Mucosa of rectum (tissue), 2 donors: Measurements from ENCODE around the gene CDC73.
"Not testable (repeated sequence)": the region's sequence is repeated elsewhere in the genome, so short reads cannot be mapped to it uniquely, and the experiment has no call there.

Source experiments
- H3K27ac ChIP-seq, 2 donors: one replicate each; pipeline ENCODE4 v1.7.0; 2013; ENCODE audit warnings: inconsistent platforms in 2 of 2, low read depth in 2 of 2, low read length in 2 of 2
- H3K27me3 ChIP-seq, 2 donors: one replicate each; pipeline ENCODE4 v1.7.0; 2013; ENCODE audit warnings: low read length in 2 of 2; ENCODE audit not compliant: control insufficient read depth in 2 of 2, insufficient read depth in 2 of 2
- H3K36me3 ChIP-seq, 2 donors: one replicate each; pipeline ENCODE4 v1.7.0; 2013; ENCODE audit warnings: low read length in 2 of 2; ENCODE audit not compliant: control insufficient read depth in 2 of 2, insufficient read depth in 2 of 2
- H3K4me1 ChIP-seq, 2 donors: one replicate each; pipeline ENCODE4 v1.7.0; 2013; ENCODE audit warnings: low read length in 2 of 2, mild to moderate bottlenecking in 1 of 2; ENCODE audit not compliant: control insufficient read depth in 2 of 2, insufficient read depth in 2 of 2
- H3K4me3 ChIP-seq, 2 donors: one replicate each; pipeline ENCODE4 v1.7.0; 2013; ENCODE audit warnings: low read length in 2 of 2
- H3K9ac ChIP-seq, 2 donors: one replicate each; pipeline ENCODE4 v1.7.0; 2013; ENCODE audit warnings: low read length in 2 of 2, low read depth in 1 of 2, mild to moderate bottlenecking in 1 of 2
- H3K9me3 ChIP-seq, 2 donors: one replicate each; pipeline ENCODE4 v1.7.0; 2013; ENCODE audit warnings: low read length in 2 of 2; ENCODE audit not compliant: control insufficient read depth in 2 of 2
- donor health status: healthy.
- donor health status: Normal muscosa, but diverticular disease.

CDC73 gene

DNA sequence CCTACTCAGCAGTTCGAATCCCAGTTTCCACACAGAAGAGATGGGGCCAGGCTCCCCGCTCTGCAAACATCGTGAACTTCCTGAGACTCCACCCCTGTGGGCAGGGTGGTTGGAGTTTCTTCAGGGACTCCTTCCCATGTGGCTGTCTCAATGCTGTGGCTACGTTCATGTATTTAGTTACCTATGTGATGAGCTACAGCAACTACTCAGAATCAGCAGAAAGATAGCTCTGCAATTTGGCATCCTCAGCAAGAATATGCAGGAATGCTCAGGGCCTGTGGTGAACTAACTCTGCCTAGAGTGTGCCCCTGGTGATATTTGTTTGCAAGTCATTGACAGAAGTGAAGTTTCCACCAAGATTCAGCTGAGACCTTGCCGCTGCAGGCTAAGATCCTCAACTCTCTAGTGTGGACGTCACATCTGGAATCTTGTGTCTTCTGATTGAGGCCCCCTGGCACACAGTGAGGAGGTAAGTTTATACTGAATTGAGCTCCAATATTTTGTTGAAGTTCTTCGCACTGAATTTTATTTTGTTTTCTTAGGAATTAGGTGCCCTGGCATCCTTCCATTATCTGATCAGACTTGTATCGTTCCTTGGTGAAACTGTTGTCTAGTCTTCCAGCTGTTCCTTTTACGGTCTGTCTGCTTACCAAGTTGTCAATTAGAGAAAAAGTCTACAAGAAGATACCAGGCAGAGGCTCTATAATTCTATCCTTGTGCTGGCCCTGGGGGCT lies 8.4 kb upstream of the CDC73 start:
- H3K4me1 ChIP-seq, result no peaks in the 10 kb centered on the region
- no peak overlapping the region for H3K27ac ChIP-seq
- no peak overlapping the region for H3K4me3 ChIP-seq
- no peaks in the 10 kb centered on the region for H3K36me3 ChIP-seq
- H3K9me3 ChIP-seq, result no peaks in the 10 kb centered on the region
- H3K27me3 ChIP-seq, result no peaks in the 10 kb centered on the region
- H3K9ac ChIP-seq, result no peak overlapping the region

DNA sequence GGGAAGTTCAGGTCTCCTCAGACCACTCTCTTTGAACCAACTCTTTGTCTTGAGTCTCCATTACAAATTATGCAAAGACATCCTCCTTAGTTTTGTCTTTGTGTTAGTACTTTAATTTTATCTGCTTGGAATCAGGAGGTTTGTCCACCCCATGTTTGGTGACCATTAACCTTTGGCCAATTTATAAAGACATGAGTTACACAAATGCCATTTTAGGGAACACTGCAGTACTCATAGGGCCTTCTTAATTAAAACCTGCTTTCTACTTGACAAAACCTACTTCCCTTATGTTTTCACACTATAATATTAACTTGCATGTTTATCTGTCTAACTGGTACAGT lies 7.9 kb upstream of the CDC73 start:
- no peak overlapping the region for H3K4me3 ChIP-seq
- H3K36me3 ChIP-seq, result no peaks in the 10 kb centered on the region
- H3K27me3 ChIP-seq, result no peaks in the 10 kb centered on the region
- no peak overlapping the region for H3K27ac ChIP-seq
- H3K9ac ChIP-seq, result no peak overlapping the region
- H3K9me3 ChIP-seq, result no peaks in the 10 kb centered on the region
- no peaks in the 10 kb centered on the region for H3K4me1 ChIP-seq

- no peaks in the 10 kb centered on the region for H3K4me1 ChIP-seq
- no peak overlapping the region for H3K4me3 ChIP-seq
- H3K9ac ChIP-seq, result no peak overlapping the region
- H3K9me3 ChIP-seq, result no peaks in the 10 kb centered on the region
- H3K27ac ChIP-seq, result no peak overlapping the region
- H3K27me3 ChIP-seq, result no peaks in the 10 kb centered on the region
- no peaks in the 10 kb centered on the region for H3K36me3 ChIP-seq
These were observed 7.2 kb upstream of the CDC73 start for GRCh38 chr1:193114485-193115095.

DNA sequence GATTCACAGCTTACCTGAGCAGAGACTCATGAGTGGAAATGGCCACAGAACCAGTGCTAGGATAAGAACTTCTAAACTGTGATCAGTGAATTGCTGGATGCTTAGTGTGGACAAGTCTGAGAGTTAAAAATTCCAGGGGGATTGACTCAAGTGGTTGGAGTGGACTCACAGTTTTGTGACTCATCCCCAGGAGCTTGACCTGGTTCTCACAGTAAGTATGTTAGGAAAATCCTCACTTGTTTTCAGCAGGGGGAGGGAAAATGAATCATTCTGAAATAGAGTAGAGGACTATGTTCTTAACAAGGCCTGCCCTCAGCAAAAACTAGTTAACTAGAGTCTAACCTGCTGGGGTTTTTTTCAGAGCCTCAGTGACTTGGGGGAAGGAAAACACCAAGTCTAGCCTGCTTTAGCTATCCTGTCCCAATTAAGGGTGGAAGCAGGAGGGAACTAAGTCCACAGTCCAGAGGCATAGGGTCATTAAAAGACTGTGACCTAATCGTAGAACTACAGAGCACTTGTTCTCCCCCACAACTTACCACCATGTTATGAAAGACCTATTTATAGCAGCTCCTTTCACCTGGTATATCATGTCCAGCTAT lies 6.1 kb upstream of the CDC73 start:
- Histone ChIP-seq H3K27me3 (no peaks in the 10 kb centered on the region), H3K4me3 (no peak overlapping the region), H3K4me1 (no peaks in the 10 kb centered on the region), H3K27ac (no peak overlapping the region), H3K9ac (no peak overlapping the region), H3K36me3 (no peaks in the 10 kb centered on the region), H3K9me3 (no peaks in the 10 kb centered on the region)

DNA sequence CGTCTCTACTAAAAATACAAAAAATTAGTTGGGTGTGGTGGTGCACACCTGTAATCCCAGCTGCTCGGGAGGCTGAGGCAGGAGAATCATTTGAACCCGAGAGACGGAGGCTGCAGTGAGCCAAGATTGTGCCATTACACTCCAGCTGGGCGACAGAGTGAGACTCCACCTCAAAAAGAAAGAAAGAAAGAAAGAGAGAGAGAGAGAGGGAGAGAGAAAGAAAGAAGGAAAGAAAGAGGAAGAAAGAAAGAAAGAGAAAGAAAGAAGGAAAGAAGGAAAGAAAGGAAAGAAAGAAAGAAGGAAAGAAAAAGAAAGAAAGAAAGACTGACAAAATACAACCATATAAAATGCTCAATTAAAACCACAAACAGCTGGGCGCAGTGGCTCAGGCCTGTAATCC lies 4.7 kb upstream of the CDC73 start:
- not testable (repeated sequence) for H3K4me1 ChIP-seq, H3K9me3 ChIP-seq, H3K27ac ChIP-seq, H3K27me3 ChIP-seq, H3K4me3 ChIP-seq, H3K36me3 ChIP-seq, H3K9ac ChIP-seq

DNA sequence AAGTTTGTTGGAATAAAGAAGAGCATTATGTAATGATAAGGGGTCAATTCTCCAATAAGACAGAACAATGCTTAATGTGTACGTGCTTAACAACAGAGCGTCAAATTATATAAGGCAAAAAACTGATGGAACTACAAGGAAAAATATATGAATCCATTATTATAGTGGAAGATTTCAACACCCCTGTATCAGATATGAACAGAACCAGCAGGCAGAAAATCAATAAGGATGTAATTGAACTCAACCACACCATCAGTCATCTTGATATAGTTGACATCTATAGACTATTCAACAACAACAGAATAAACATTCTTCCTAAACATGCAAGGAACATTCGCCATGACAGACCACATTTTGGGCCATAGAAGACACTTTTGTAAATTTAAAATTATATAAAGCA lies 3.6 kb upstream of the CDC73 start:
- H3K9ac ChIP-seq, result no peak overlapping the region
- H3K27ac ChIP-seq, result no peak overlapping the region

DNA sequence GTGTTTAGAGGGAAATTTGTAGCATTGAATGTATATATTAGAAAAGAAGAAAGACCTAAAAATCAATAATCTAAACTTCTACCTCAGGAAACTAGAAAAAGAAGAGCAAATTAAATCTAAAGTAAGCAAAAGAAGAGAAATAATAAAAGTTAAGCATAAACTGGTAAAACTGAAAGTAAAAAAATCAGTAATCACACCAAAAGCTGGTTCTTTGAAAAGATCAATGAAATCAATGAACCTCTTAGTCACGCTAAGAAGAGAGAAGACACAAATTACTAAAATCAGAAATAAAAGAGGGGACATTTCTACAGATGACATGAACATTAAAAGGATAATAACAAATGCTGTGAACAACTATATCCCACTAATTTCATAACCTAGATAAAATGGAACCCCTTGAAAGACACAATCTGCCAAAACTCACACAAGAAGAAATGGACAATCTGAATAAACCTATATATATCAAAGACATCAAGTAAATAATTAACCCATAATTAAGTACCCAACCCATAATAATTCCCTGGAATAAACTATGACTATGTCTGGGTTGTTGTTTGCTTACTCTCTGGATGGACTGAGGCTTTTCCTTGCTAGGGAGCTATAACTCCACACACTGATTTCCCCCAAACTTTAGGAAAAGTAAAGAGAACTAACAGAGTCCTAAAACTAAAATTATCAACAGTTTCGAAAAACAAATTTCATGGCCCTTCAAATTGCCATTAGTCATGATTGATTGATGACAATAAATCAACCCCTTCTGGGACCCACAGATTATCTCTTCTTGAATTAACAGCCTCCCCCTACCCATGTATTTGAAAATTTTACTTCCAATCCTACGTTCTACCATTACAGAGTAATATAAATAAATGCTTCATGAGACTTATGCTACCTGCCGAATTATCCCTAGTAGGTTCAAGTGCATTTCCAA lies 2.8 kb upstream of the CDC73 start:
- H3K9me3 ChIP-seq, result no peaks in the 10 kb centered on the region
- H3K27ac ChIP-seq, result no peak overlapping the region
- no peaks in the 10 kb centered on the region for H3K36me3 ChIP-seq
- peaks cover 2 to 7% of the 10 kb centered on the region in 2 donors for H3K4me1 ChIP-seq
- no peak overlapping the region for H3K9ac ChIP-seq
- no peaks in the 10 kb centered on the region for H3K27me3 ChIP-seq
- no peak overlapping the region for H3K4me3 ChIP-seq

More for the DNA sequence above, 3.6 kb upstream of the CDC73 start:
- Histone ChIP-seq H3K36me3 (no peaks in the 10 kb centered on the region), H3K4me1 (peaks cover 2 to 5% of the 10 kb centered on the region in 2 donors), H3K27me3 (no peaks in the 10 kb centered on the region), H3K4me3 (no peak overlapping the region), H3K9me3 (no peaks in the 10 kb centered on the region)

DNA sequence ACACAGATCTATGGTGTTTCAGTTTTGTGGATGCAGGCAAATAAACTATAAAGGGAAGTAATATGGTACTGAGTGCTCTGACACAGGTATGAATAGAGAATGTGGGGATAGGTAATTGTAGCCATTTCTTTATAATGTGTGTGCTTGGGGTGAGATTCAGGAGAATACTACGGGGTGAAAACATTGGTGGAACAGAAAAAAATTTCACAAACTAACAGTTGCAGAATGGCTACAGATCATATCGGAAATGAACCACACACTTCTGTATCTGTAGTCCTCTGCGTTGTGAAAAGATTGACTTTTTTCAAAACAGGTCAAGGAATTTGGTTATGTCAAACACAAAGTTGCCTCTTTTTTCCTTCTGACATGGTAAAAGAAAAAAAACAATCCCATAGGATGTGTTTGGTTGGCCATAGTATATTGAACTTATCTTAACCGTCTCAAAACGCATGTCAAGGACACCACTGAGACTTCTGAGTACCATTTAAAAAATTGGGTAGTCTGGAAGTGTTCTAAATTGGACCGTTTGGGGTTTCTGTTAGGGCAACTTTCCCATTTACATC lies 1.1 kb upstream of the CDC73 start:
- H3K4me1 ChIP-seq, result peaks cover 2 to 7% of the 10 kb centered on the region in 2 donors
- H3K36me3 ChIP-seq, result peaks cover 1 to 6% of the 10 kb centered on the region in 2 donors
- no peak overlapping the region for H3K27ac ChIP-seq
- H3K27me3 ChIP-seq, result no peaks in the 10 kb centered on the region
- H3K9me3 ChIP-seq, result no peaks in the 10 kb centered on the region
- H3K4me3 ChIP-seq, result no peak overlapping the region
- H3K9ac ChIP-seq, result no peak overlapping the region

DNA sequence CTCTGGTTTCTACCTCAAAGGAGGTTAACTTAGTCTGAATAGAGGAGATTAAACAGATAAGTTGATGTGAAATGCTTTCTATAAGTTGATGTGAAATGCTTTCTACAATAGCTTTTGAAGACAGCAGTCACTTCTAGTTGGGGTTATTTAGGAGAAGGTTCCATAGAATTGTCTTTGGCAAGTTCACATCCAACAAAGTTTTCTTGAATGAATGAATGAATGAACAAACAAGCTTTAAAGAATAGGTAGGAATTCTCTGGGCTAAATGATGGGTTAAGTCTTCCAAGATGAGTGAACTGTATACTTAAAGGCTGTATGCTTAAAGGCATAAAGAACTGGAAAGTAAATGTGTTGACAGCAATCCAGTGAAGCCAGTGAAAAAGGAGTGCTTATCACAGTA lies 1.9 kb downstream of the CDC73 start:
- H3K9me3 ChIP-seq, result no peaks in the 10 kb centered on the region
- H3K27me3 ChIP-seq, result no peaks in the 10 kb centered on the region
- no peak overlapping the region for H3K9ac ChIP-seq
- H3K4me1 ChIP-seq, result peaks cover 2 to 7% of the 10 kb centered on the region in 2 donors
- peaks cover 8 to 9% of the 10 kb centered on the region in 2 donors for H3K36me3 ChIP-seq
- no peak overlapping the region for H3K27ac ChIP-seq
- no peak overlapping the region for H3K4me3 ChIP-seq
